Lower lobe of right lung (tissue), 2 donors: ENCODE results near the gene ASB8. TPM values are rescaled to one million over a fixed set of nuclear protein-coding genes. Genes with fewer than 3 reads are reported as not detected.
"Not testable (repeated sequence)": the region's sequence is repeated elsewhere in the genome, so short reads cannot be mapped to it uniquely, and the experiment has no call there.

Experiments
- ATAC-seq, 2 donors: fragments of 200-7000 bp; cut with Tn5 transposase; one replicate each; pipeline ENCODE4 v1.9.1; 2020 to 2022; ENCODE audit warnings: mild to moderate bottlenecking in 2 of 2, moderate library complexity in 2 of 2
- DNase-seq: peaks from one replicate; pipeline ENCODE4 v3.0.0-alpha.2; 2020
- H3K27ac ChIP-seq: fragments of 200-600 bp; one replicate; pipeline ENCODE4 v1.8.0; 2022
- H3K27me3 ChIP-seq: fragments of 200-600 bp; one replicate; pipeline ENCODE4 v1.8.0; 2022; ENCODE audit warnings: low read depth
- H3K36me3 ChIP-seq: fragments of 200-600 bp; one replicate; pipeline ENCODE4 v1.8.0; 2022; ENCODE audit warnings: mild to moderate bottlenecking
- H3K4me1 ChIP-seq: fragments of 200-600 bp; one replicate; pipeline ENCODE4 v1.8.0; 2022
- H3K4me3 ChIP-seq: fragments of 200-600 bp; one replicate; pipeline ENCODE4 v1.8.0; 2022; ENCODE audit warnings: mild to moderate bottlenecking
- H3K9me3 ChIP-seq: fragments of 200-600 bp; one replicate; pipeline ENCODE4 v1.8.0; 2022
- intact Hi-C: fragments of 100-400 bp; cut with DNase I; formaldehyde crosslinking; loops from one replicate; pipeline ENCODE4 v1.11.0; 2022
- total RNA-seq: library from RNA; stranded (reverse); fragmentation: NEBNext Ultra II Directional; extraction: Animal tissue kit (Norgen Biotek cat#: 25700); gene quantifications from one replicate; pipeline ENCODE4 v1.2.1, GENCODE V29; 2021
- TF ChIP-seq, protein P1 (sequence below): fragments of 200-600 bp; IDR thresholded peaks from one replicate; pipeline ENCODE4 v1.8.0; 2022; ENCODE audit warnings: antibody characterized with exemption, mild to moderate bottlenecking
- donor health status: DM: no; HTN: yes; CAD: no; lungs with severe emphysema.

Gene ASB8
- total RNA-seq, 1 donor from 2014 or later, result 40.9 TPM

DNA sequence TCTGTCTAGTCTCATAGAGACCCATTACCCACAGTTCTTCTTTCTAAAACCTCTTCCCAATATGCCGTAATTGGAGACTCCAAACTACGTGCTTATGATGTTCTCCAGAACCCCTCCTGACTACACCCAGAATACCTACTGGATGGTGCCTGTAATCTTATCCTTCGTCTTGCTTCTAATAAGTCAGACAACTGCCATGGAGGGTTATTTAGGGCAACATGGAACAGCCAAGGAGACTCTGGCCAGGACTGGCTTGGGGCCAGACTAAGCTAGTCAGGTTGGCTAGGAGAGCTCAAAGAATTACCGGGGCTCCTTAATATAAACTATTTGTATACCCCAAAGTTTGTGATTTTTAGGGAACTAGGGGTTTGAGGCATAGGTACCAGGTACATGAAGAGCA is 31.3 kb downstream of the ASB8 start:
- Histone ChIP-seq H3K4me1 (no peaks in the 10 kb centered on the region), H3K36me3 (peaks cover 59% of the 10 kb centered on the region), H3K4me3 (no peak overlapping the region), H3K27me3 (no peaks in the 10 kb centered on the region), H3K9me3 (no peaks in the 10 kb centered on the region), H3K27ac (no peak overlapping the region)
- no peak for ATAC-seq
- TF ChIP-seq, protein P1, sequence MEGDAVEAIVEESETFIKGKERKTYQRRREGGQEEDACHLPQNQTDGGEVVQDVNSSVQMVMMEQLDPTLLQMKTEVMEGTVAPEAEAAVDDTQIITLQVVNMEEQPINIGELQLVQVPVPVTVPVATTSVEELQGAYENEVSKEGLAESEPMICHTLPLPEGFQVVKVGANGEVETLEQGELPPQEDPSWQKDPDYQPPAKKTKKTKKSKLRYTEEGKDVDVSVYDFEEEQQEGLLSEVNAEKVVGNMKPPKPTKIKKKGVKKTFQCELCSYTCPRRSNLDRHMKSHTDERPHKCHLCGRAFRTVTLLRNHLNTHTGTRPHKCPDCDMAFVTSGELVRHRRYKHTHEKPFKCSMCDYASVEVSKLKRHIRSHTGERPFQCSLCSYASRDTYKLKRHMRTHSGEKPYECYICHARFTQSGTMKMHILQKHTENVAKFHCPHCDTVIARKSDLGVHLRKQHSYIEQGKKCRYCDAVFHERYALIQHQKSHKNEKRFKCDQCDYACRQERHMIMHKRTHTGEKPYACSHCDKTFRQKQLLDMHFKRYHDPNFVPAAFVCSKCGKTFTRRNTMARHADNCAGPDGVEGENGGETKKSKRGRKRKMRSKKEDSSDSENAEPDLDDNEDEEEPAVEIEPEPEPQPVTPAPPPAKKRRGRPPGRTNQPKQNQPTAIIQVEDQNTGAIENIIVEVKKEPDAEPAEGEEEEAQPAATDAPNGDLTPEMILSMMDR, result no peak
- no peak for DNase-seq
- intact Hi-C loops, result no loop called here

GRCh38 chr12:48125542-48125941 is 31.8 kb downstream of the ASB8 start:
- peaks cover 54% of the 10 kb centered on the region for H3K36me3 ChIP-seq
- H3K4me1 ChIP-seq, intact Hi-C loops, DNase-seq, H3K27me3 ChIP-seq, H3K9me3 ChIP-seq, H3K27ac ChIP-seq, H3K4me3 ChIP-seq, ATAC-seq: not testable (repeated sequence)

GRCh38 chr12:48123169-48123568 is 34.1 kb downstream of the ASB8 start:
- Histone ChIP-seq H3K9me3 (no peaks in the 10 kb centered on the region), H3K4me1 (no peaks in the 10 kb centered on the region), H3K36me3 (peaks cover 40% of the 10 kb centered on the region), H3K4me3 (no peak overlapping the region), H3K27ac (no peak overlapping the region), H3K27me3 (no peaks in the 10 kb centered on the region)
- intact Hi-C loops, result no loop called here
- no peak for ATAC-seq
- DNase-seq, result no peak
- TF ChIP-seq, protein P1, result no peak

DNA sequence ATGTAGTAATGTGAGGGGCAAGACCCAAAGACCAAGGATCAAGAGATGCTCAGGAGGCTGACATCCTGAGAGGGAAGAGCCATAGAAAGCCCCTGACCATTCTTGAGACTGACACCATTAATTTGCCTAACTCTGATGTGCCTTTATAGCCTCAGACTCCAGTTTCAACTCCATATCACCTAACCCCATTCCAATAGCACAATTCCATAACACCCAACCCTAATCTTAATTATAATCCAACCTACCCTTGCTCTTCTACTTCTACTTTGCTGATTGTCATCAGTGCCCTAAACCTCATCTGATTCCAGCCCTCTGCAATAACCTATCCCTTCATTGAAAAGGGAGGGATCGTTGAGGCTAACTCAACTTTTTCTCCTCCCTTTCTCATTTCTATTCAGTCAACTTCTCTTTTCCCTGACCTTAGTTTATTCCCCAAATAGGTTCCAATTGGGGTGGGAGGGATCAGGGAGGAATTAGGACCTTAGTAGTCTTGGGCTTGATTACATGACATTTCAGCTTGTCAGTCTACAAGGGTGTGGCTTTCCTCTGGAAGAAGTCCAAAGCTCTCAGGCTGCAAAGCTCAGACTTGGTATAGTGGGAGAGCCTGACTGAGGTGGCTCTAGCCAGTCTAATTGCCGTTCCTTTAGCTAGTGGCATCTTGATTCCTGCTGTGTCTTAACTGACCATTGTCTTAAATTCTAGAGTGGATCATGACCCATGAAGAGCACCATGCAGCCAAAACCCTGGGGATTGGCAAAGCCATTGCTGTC is 35.1 kb downstream of the ASB8 start:
- Histone ChIP-seq H3K9me3 (no peaks in the 10 kb centered on the region), H3K4me1 (no peaks in the 10 kb centered on the region), H3K27ac (no peak overlapping the region), H3K27me3 (no peaks in the 10 kb centered on the region), H3K36me3 (peaks cover 31% of the 10 kb centered on the region), H3K4me3 (no peak overlapping the region)
- DNase-seq (no peak), ATAC-seq (no peak)
- TF ChIP-seq, protein P1, result no peak
- intact Hi-C loops, result no loop called here

DNA sequence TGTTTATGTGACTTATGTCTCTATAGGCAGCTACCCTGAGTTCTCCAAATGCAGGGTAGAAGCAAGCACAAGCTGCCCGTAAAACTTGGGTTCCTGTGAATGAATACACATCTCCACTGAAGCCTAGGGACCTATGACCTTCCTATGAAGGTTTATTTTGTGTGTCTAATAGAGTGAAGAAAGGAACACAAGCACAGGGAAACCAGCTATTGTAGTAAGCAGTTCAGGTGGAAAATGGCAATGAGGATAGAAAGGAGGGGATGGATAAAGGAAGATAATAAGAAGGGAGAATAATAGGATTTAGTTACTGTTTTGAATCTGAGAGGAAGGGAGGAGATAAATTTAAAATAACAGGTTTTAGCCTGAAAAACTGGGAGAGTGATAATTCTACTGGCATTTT is 35.8 kb downstream of the ASB8 start:
- Histone ChIP-seq H3K4me3 (no peak overlapping the region), H3K36me3 (peaks cover 25% of the 10 kb centered on the region), H3K9me3 (no peaks in the 10 kb centered on the region), H3K27ac (no peak overlapping the region), H3K4me1 (no peaks in the 10 kb centered on the region), H3K27me3 (no peaks in the 10 kb centered on the region)
- no peak for DNase-seq
- intact Hi-C loops, result no loop called here
- ATAC-seq, result no peak
- TF ChIP-seq, protein P1, result no peak

- Histone ChIP-seq H3K36me3 (peaks cover 21% of the 10 kb centered on the region), H3K4me3 (peak overlapping the region; percentile 70), H3K4me1 (no peaks in the 10 kb centered on the region), H3K27me3 (no peaks in the 10 kb centered on the region), H3K9me3 (no peaks in the 10 kb centered on the region), H3K27ac (peak overlapping the region; percentile 26)
- ATAC-seq (no peak), DNase-seq (no peak)
- TF ChIP-seq, protein P1, result no peak
- intact Hi-C loops, result no loop called here
Measured at GRCh38 chr12:48119834-48120195, 37.5 kb downstream of the ASB8 start.
